CD4-positive, alpha-beta T cell (primary cell): ENCODE data around the gene JTB. TPM values are rescaled to one million over a fixed set of nuclear protein-coding genes. Genes with fewer than 3 reads are reported as not detected.

Experiments
- ATAC-seq: fragments of 200-7000 bp; cut with Tn5 transposase; one replicate; pipeline ENCODE4 v1.10.0; 2022; ENCODE audit warnings: mild to moderate bottlenecking; ENCODE audit not compliant: poor library complexity
- CTCF ChIA-PET: fragments of 350-600 bp; sonication (Branson Sonifier 250); formaldehyde crosslinking; loops from one replicate; lab custom pipeline; 2021; ENCODE audit warnings: antibody characterized with exemption, inconsistent platforms; lab: Charles Lee
- POLR2A ChIA-PET: fragments of 350-600 bp; sonication (Branson Sonifier 250); formaldehyde crosslinking; loops from one replicate; lab custom pipeline; 2021; ENCODE audit warnings: antibody characterized with exemption, inconsistent platforms; lab: Charles Lee
- DNase-seq, 14 experiments: peaks; one replicate each; pipeline ENCODE4 v3.0.0-alpha.2; 2013 to 2020; ENCODE audit warnings: mixed read lengths in 2 of 14
- H3K27ac ChIP-seq, 2 donors: one replicate each; pipeline versions ENCODE4 v1.5.1 to v1.7.0; 2013; ENCODE audit warnings: low read length in 2 of 2, low read depth in 1 of 2, mild to moderate bottlenecking in 1 of 2
- H3K27me3 ChIP-seq, 2 experiments: 1 replicate in 1 of 2; 2 replicates in 1 of 2; pipeline versions ENCODE4 v1.6.1 to v1.7.0; 2013; ENCODE audit warnings: low read length in 2 of 2, control low read depth in 1 of 2, mild to moderate bottlenecking in 1 of 2, moderate library complexity in 1 of 2; ENCODE audit not compliant: insufficient read depth in 2 of 2, control insufficient read depth in 1 of 2
- H3K36me3 ChIP-seq: one replicate; pipeline ENCODE4 v1.6.1; 2013; ENCODE audit warnings: low read length, control low read depth; ENCODE audit not compliant: insufficient read depth
- H3K4me1 ChIP-seq: one replicate; pipeline ENCODE4 v1.6.1; 2013; ENCODE audit warnings: low read length, control low read depth; ENCODE audit not compliant: insufficient read depth
- H3K4me3 ChIP-seq: one replicate; pipeline ENCODE4 v1.5.1; 2013; ENCODE audit warnings: mild to moderate bottlenecking, low read length, moderate library complexity
- H3K9me3 ChIP-seq, 2 experiments: 1 replicate in 1 of 2; 2 replicates in 1 of 2; pipeline versions ENCODE4 v1.6.1 to v1.7.0; 2013; ENCODE audit warnings: low read length in 2 of 2, mild to moderate bottlenecking in 2 of 2, control low read depth in 1 of 2, moderate library complexity in 1 of 2; ENCODE audit not compliant: control insufficient read depth in 1 of 2, insufficient read depth in 1 of 2
- H3K27ac Mint-ChIP-seq: one replicate; pipeline ENCODE4 v1.8.0; 2020; ENCODE audit warnings: mixed read lengths
- H3K27me3 Mint-ChIP-seq: one replicate; pipeline ENCODE4 v1.8.0; 2021; ENCODE audit warnings: mixed read lengths
- H3K36me3 Mint-ChIP-seq: one replicate; pipeline ENCODE4 v1.8.0; 2021; ENCODE audit warnings: low read depth, mixed read lengths
- H3K4me1 Mint-ChIP-seq: one replicate; pipeline ENCODE4 v1.8.0; 2021; ENCODE audit warnings: low read depth, mixed read lengths
- H3K4me3 Mint-ChIP-seq: one replicate; pipeline ENCODE4 v1.8.0; 2020; ENCODE audit warnings: mild to moderate bottlenecking, mixed read lengths
- H3K9me3 Mint-ChIP-seq: one replicate; pipeline ENCODE4 v1.8.0; 2020; ENCODE audit warnings: mixed read lengths
- intact Hi-C, 2 experiments: fragments of 100-400 bp; cut with DNase I in 1 of 2; cut with micrococcal nuclease in 1 of 2; formaldehyde crosslinking; loops; one replicate each; pipeline versions ENCODE4 v1.15.1 to v1.9.0; 2023 to 2025; cut with DNase I, micrococcal nuclease
- total RNA-seq, 174 experiments: library from RNA in 2 of 174; stranded (reverse) in 2 of 174; gene quantifications; one replicate each; pipeline ENCODE4 v1.2.3 and lab custom pipeline; 2021 to 2026
- TF ChIP-seq, protein P1 (sequence below): fragments of 200-600 bp; IDR thresholded peaks from one replicate; pipeline ENCODE4 v1.8.0; 2022; ENCODE audit warnings: antibody characterized with exemption, mild to moderate bottlenecking

JTB gene
- total RNA-seq, 2 experiments from 2014 or later, result 80.4 to 80.9 TPM

DNA sequence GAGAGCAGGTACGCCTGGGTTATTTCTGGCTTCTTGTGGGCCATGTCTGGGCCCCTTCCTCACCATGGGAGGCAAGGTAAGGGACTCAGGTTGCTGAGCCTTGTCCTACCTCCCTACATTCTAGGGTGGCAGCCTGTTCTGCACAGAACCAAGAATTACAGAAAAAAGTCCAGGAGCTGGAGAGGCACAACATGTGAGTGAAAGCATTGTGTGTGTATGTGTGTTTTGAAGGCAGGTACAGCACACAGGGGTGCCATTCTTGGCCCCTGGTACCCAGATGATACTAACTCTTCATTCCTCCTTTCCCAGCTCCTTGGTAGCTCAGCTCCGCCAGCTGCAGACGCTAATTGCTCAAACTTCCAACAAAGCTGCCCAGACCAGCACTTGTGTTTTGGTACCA lies 4.4 kb downstream of the JTB start:
- ChIA-PET POLR2A (interaction anchor here (1.2 to 1.4 kb wide), 2 partner anchors 14 to 18 kb away, joined by 4 read pairs; partner anchors contain the start of genes CRTC2 and RPS27), CTCF (no interaction called here)
- H3K4me3 Mint-ChIP-seq, result peak overlapping the region; percentile 23
- Histone ChIP-seq H3K9me3 (no peaks in the 10 kb centered on the region), H3K27ac (no peak overlapping the region), H3K36me3 (peaks cover 33% of the 10 kb centered on the region), H3K4me3 (no peak overlapping the region), H3K4me1 (peaks cover 36% of the 10 kb centered on the region), H3K27me3 (no peaks in the 10 kb centered on the region)
- no peak for DNase-seq
- peaks cover 43% of the 10 kb centered on the region for H3K4me1 Mint-ChIP-seq
- intact Hi-C loops, result no loop called here
- H3K9me3 Mint-ChIP-seq, result no peaks in the 10 kb centered on the region
- H3K27me3 Mint-ChIP-seq, result no peaks in the 10 kb centered on the region
- H3K36me3 Mint-ChIP-seq, result peaks cover 46% of the 10 kb centered on the region
- peak overlapping the region; percentile 64 for H3K27ac Mint-ChIP-seq
- TF ChIP-seq, protein P1, sequence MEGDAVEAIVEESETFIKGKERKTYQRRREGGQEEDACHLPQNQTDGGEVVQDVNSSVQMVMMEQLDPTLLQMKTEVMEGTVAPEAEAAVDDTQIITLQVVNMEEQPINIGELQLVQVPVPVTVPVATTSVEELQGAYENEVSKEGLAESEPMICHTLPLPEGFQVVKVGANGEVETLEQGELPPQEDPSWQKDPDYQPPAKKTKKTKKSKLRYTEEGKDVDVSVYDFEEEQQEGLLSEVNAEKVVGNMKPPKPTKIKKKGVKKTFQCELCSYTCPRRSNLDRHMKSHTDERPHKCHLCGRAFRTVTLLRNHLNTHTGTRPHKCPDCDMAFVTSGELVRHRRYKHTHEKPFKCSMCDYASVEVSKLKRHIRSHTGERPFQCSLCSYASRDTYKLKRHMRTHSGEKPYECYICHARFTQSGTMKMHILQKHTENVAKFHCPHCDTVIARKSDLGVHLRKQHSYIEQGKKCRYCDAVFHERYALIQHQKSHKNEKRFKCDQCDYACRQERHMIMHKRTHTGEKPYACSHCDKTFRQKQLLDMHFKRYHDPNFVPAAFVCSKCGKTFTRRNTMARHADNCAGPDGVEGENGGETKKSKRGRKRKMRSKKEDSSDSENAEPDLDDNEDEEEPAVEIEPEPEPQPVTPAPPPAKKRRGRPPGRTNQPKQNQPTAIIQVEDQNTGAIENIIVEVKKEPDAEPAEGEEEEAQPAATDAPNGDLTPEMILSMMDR, result no peak
- no peak for ATAC-seq

DNA sequence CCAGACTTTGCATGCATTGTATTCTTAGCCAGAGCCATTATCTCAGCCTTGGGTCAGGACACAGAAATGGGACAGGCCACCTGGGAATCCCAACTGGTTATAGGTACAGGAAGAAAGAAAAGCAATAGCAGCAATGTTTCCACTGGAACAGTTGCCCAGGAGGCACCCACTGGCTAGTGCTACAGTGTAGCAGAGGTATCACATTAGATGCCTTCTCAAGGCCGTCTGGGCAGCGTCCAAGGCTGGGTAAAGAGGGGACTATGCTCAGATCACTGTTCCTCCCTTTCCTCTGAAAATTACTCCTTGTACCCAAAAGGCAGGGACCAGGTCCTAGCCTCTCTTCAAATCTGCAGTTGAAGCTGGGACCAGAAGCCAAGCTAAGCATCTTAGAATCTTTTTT lies 7.1 kb downstream of the JTB start:
- H3K4me1 Mint-ChIP-seq, result peaks cover 45% of the 10 kb centered on the region
- ChIA-PET POLR2A (interaction anchor here (1.3 kb wide), 1 partner anchor 20 kb away, joined by 5 read pairs; no protein-coding TSS in a partner anchor), CTCF (no interaction called here)
- H3K36me3 ChIP-seq, result peaks cover 25% of the 10 kb centered on the region
- intact Hi-C loops, result no loop called here
- no peaks in the 10 kb centered on the region for H3K27me3 ChIP-seq
- H3K9me3 Mint-ChIP-seq, result no peaks in the 10 kb centered on the region
- DNase-seq (no peak), ATAC-seq (no peak)
- TF ChIP-seq, protein P1, result no peak
- no peaks in the 10 kb centered on the region for H3K27me3 Mint-ChIP-seq
- H3K4me3 Mint-ChIP-seq, result no peak overlapping the region
- peak overlapping the region; percentile 39 for H3K27ac Mint-ChIP-seq
- no peaks in the 10 kb centered on the region for H3K9me3 ChIP-seq
- H3K36me3 Mint-ChIP-seq, result peaks cover 30% of the 10 kb centered on the region
- no peak overlapping the region for H3K4me3 ChIP-seq
- H3K27ac ChIP-seq, result no peak overlapping the region
- peaks cover 33% of the 10 kb centered on the region for H3K4me1 ChIP-seq

DNA sequence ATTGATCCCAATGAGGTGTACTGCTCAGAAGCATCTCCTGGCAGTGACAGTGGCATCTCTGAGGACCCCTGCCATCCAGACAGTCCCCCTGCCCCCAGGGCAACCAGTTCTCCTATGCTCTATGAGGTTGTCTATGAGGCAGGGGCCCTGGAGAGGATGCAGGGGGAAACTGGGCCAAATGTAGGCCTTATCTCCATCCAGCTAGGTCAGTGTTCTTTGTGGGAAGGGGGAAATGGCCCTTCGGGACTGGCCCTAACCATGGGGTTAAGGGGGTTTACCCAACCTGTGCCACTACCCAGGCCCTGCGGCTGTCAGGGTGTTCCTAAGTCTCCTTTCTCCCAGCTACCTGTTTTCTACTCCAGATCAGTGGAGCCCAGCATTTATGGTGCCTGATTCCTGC lies 8.5 kb downstream of the JTB start:
- peak overlapping the region; percentile 81 for H3K4me3 Mint-ChIP-seq
- ATAC-seq (no peak), DNase-seq (no peak)
- Histone ChIP-seq H3K9me3 (no peaks in the 10 kb centered on the region), H3K27ac (no peak overlapping the region), H3K27me3 (no peaks in the 10 kb centered on the region), H3K4me1 (peaks cover 45% of the 10 kb centered on the region), H3K4me3 (no peak overlapping the region), H3K36me3 (peaks cover 15% of the 10 kb centered on the region)
- peaks cover 19% of the 10 kb centered on the region for H3K36me3 Mint-ChIP-seq
- peak overlapping the region; percentile 8 for H3K27ac Mint-ChIP-seq
- CTCF ChIA-PET, result interaction anchor here (0.7 to 3.5 kb wide), 3 partner anchors 9 to 298 kb away, joined by 3 to 16 read pairs (median 6); partner anchors contain the start of genes JTB and RAB13
- H3K4me1 Mint-ChIP-seq, result peaks cover 48% of the 10 kb centered on the region
- POLR2A ChIA-PET, result interaction anchor here (1.2 to 4.7 kb wide), 5 partner anchors 9 to 23 kb away, joined by 3 to 149 read pairs (median 85); partner anchors contain the start of genes CRTC2, DENND4B, JTB and RPS27
- H3K27me3 Mint-ChIP-seq, result no peaks in the 10 kb centered on the region
- intact Hi-C loops, result no loop called here
- TF ChIP-seq, protein P1, result no peak
- H3K9me3 Mint-ChIP-seq, result no peaks in the 10 kb centered on the region
